GM12878 (cell line): Measurements from ENCODE around the gene SLC24A4. TPM values are rescaled to one million over a fixed set of nuclear protein-coding genes. Genes with fewer than 3 reads are reported as not detected.

Experiments used
- ATAC-seq: fragments of 200-7000 bp; cut with Tn5 transposase; 3 replicates; pipeline ENCODE4 v1.9.1; 2020; ENCODE audit warnings: mild to moderate bottlenecking, moderate library complexity
- BruUV-seq: library from RNA; stranded (reverse); fragments of 400-500 nt; replicated peaks from 2 replicates; lab custom pipeline; 2021; lab: Mats Ljungman, UMichigan
- CTCF ChIA-PET: fragments of 300-600 bp; sonication (Branson Sonifier 250); formaldehyde crosslinking; extraction: SDS; loops from one replicate; lab custom pipeline; 2021; ENCODE audit warnings: inconsistent platforms; lab: Yijun Ruan, JAX
- POLR2A ChIA-PET: fragments of 350-600 bp; formaldehyde crosslinking; extraction: SDS; loops from one replicate; lab custom pipeline; 2021; ENCODE audit warnings: inconsistent platforms; lab: Charles Lee
- RAD21 ChIA-PET: fragments of 300-600 bp; sonication (Branson Sonifier 250); formaldehyde crosslinking; loops from one replicate; lab custom pipeline; 2023; ENCODE audit warnings: antibody characterized with exemption; ENCODE audit not compliant: unreplicated experiment; lab: Charles Lee
- SMC1A ChIA-PET: fragments of 300-600 bp; sonication (Branson Sonifier 250); formaldehyde crosslinking; loops from one replicate; lab custom pipeline; 2023; ENCODE audit not compliant: unreplicated experiment, uncharacterized antibody; lab: Charles Lee
- DNase-seq: peaks from one replicate; pipeline ENCODE4 v3.0.0-alpha.2; 2011; ENCODE audit warnings: low read depth, low spot score
- FAIRE-seq: peaks from 3 replicates; lab custom pipeline; 2011; peaks lifted over from hg19 to GRCh38; lab: Jason Lieb, UNC
- H2AFZ ChIP-seq: 2 replicates; pipeline ENCODE4 v1.6.0; 2011; ENCODE audit warnings: low read depth, low read length, control low read depth; ENCODE audit not compliant: control insufficient read depth
- H3K27ac ChIP-seq: 2 replicates; pipeline ENCODE4 v1.5.1; 2011; ENCODE audit warnings: control low read depth; ENCODE audit not compliant: control insufficient read depth, insufficient read depth
- H3K27me3 ChIP-seq, 2 experiments: replicated peaks in 1 of 2; 2 replicates each; pipeline versions ENCODE4 v1.6.0 to v1.6.1; 2011; ENCODE audit warnings: low read length in 1 of 2; ENCODE audit not compliant: control insufficient read depth in 2 of 2, insufficient read depth in 2 of 2
- H3K36me3 ChIP-seq, 2 experiments: 2 replicates each; pipeline ENCODE4 v1.5.1; 2011; ENCODE audit warnings: low read length in 1 of 2; ENCODE audit not compliant: control insufficient read depth in 2 of 2, insufficient read depth in 2 of 2
- H3K4me1 ChIP-seq: 2 replicates; pipeline ENCODE4 v1.6.1; 2011; ENCODE audit warnings: mild to moderate bottlenecking, low read length, moderate library complexity, mixed read lengths; ENCODE audit not compliant: control insufficient read depth, insufficient read depth
- H3K4me2 ChIP-seq: 2 replicates; pipeline ENCODE4 v1.6.0; 2011; ENCODE audit warnings: control low read depth; ENCODE audit not compliant: control insufficient read depth, insufficient read depth
- H3K4me3 ChIP-seq: fragments of 200-600 bp; sonication (generic); 2 replicates; pipeline ENCODE4 v1.5.1; 2016
- H3K79me2 ChIP-seq: 2 replicates; pipeline ENCODE4 v1.6.0; 2011; ENCODE audit warnings: low read length; ENCODE audit not compliant: control insufficient read depth, insufficient read depth
- H3K9ac ChIP-seq: 2 replicates; pipeline ENCODE4 v1.8.0; 2011; ENCODE audit warnings: low read length, control low read depth, mixed read lengths; ENCODE audit not compliant: control insufficient read depth, insufficient read depth
- H3K9me3 ChIP-seq: replicated peaks from 3 replicates; pipeline ENCODE4 v1.5.1; 2011; ENCODE audit warnings: mild to moderate bottlenecking, low read length; ENCODE audit not compliant: control insufficient read depth, insufficient read depth
- H4K20me1 ChIP-seq: 2 replicates; pipeline ENCODE4 v1.6.0; 2011; ENCODE audit not compliant: control insufficient read depth, insufficient read depth
- BCL11A ChIP-seq: IDR thresholded peaks from 2 replicates; pipeline ENCODE4 v1.6.1; 2011; ENCODE audit warnings: low read depth, low read length
- GATAD2B ChIP-seq: fragments of 450-650 bp; conservative IDR thresholded peaks from 2 replicates; pipeline ENCODE4 v1.6.1; 2017; ENCODE audit warnings: low read depth, mild to moderate bottlenecking, moderate library complexity
- NFIC ChIP-seq: IDR thresholded peaks from 2 replicates; pipeline ENCODE4 v1.6.1; 2012; ENCODE audit warnings: low read depth, mild to moderate bottlenecking, inconsistent platforms, low read length, moderate library complexity
- PAX5 ChIP-seq: IDR thresholded peaks from 2 replicates; pipeline ENCODE4 v1.6.1; 2011; ENCODE audit warnings: low read depth, low read length, borderline replicate concordance
- SIX5 ChIP-seq: IDR thresholded peaks from 2 replicates; pipeline ENCODE4 v1.6.1; 2011; ENCODE audit warnings: mild to moderate bottlenecking, low read depth, low read length, moderate library complexity; ENCODE audit not compliant: severe bottlenecking
- STAT3 ChIP-seq: IDR thresholded peaks from 2 replicates; pipeline ENCODE4 v1.6.1; 2011; ENCODE audit warnings: low read depth, low read length, improper control_type of control experiment
- ZNF207 ChIP-seq: fragments of 450-650 bp; IDR thresholded peaks from 2 replicates; pipeline ENCODE4 v1.6.1; 2014; ENCODE audit warnings: antibody characterized with exemption, mild to moderate bottlenecking, borderline replicate concordance
- ZNF217 ChIP-seq: fragments of 450-650 bp; IDR thresholded peaks from 2 replicates; pipeline ENCODE4 v1.6.1; 2017; ENCODE audit warnings: antibody characterized with exemption, mild to moderate bottlenecking
- WGBS: methylation state at CpG from one replicate; pipeline ENCODE4 v1.1.6; 2016; ENCODE audit warnings: low lambda C conversion rate; ENCODE audit not compliant: insufficient replicate concordance, insufficient coverage; ENCODE audit errors: missing lambda C conversion rate; 5-methylcytosine and 5-hydroxymethylcytosine counted together
- in situ Hi-C: fragments of 300-500 bp; cut with MboI; formaldehyde crosslinking; loops from 9 replicates; pipeline ENCODE4 v1.14.3; 2018; ENCODE audit warnings: mixed read lengths
- intact Hi-C: fragments of 100-400 bp; cut with micrococcal nuclease; formaldehyde crosslinking; loops from one replicate; pipeline ENCODE4 v1.14.2; 2022; ENCODE audit not compliant: unreplicated experiment
- polyA plus RNA-seq, 11 experiments: library from polyadenylated mRNA; depleted of rRNA in 4 of 11; unstranded in 6 of 11; stranded (reverse) in 5 of 11; fragments of >200 nt; fragmentation: Nextera tagmentation in 4 of 11; fragmentation: Illumina TruSeq in 1 of 11; extraction: Ambion mirVana in 4 of 11; extraction: Trizol in 1 of 11; gene quantifications; 1 replicate in 1 of 11; 2 replicates in 10 of 11; pipeline versions ENCODE4 v1.2.1 to v1.2.3, GENCODE V29; 2011 to 2016; ENCODE audit warnings: inconsistent platforms in 2 of 11, missing spikeins in 2 of 11, low read depth in 1 of 11
- total RNA-seq, 4 experiments: library from RNA; depleted of rRNA in 3 of 4; stranded (reverse); fragments of >200 nt in 3 of 4; fragmentation: Illumina TruSeq in 1 of 4; extraction: Trizol in 1 of 4; gene quantifications; 2 replicates each; pipeline versions ENCODE4 v1.2.1 to v1.2.3, GENCODE V29; 2013 to 2021
- TF ChIP-seq, protein P1 (sequence below): fragments of 450-650 bp; IDR thresholded peaks from 2 replicates; pipeline ENCODE4 v1.6.1; 2017; ENCODE audit warnings: antibody characterized with exemption, mild to moderate bottlenecking, moderate library complexity
- TF ChIP-seq, protein P2 (sequence below): IDR thresholded peaks from 2 replicates; pipeline ENCODE4 v1.6.1; 2011; ENCODE audit warnings: low read depth, mild to moderate bottlenecking, low read length, moderate library complexity, borderline replicate concordance; ENCODE audit errors: extremely low read depth
- TF ChIP-seq, protein P3 (sequence below): IDR thresholded peaks from 2 replicates; pipeline ENCODE4 v1.6.1; 2012; ENCODE audit warnings: low read depth, low read length, improper control_type of control experiment
- TF ChIP-seq, protein P4 (sequence below): IDR thresholded peaks from 2 replicates; pipeline ENCODE4 v1.6.1; 2012; ENCODE audit warnings: mild to moderate bottlenecking, low read depth, low read length

SLC24A4 gene
- total and polyA plus RNA-seq, 10 of the 15 experiments (the other 5 are each of a cell fraction or from before 2014, with no cell fraction given): under 0.01 to 0.46 (median 0.04) TPM; not detected in 5

DNA sequence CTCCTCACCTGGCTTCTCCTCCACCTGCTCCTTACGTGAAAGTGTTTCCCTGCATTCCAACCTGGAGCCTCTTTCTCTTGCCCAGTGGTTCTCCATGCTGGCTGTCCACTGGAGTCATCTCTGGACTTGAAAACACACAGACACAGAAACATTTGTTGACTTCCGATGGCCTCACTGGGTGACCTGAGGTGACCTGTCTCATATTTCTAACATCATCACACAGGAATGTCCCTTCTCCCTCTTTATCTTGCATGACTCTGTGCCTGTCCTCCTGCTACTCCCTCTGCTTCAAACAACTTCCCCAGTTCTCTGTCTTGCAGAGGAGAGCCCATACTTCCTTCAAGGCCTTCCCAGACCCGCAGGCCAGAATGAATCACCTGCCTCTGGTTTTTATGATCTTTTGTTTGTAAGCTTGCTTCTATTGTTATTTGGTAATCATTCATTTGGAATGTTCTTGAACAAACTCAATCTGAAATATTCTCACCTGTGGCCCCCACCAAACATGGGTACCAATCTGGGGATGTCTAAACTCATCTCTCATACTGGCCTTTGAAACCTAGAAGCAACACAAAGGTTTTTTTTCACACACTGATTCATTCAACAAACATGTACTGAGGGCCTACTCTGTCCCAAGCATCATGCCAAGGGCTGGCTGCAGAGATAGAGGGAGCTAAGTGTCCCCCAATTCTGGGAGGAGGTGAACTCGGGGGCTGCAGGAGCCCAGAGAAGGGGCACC is 181.0 kb downstream of the SLC24A4 start (continued):
- TF ChIP-seq, protein P1, sequence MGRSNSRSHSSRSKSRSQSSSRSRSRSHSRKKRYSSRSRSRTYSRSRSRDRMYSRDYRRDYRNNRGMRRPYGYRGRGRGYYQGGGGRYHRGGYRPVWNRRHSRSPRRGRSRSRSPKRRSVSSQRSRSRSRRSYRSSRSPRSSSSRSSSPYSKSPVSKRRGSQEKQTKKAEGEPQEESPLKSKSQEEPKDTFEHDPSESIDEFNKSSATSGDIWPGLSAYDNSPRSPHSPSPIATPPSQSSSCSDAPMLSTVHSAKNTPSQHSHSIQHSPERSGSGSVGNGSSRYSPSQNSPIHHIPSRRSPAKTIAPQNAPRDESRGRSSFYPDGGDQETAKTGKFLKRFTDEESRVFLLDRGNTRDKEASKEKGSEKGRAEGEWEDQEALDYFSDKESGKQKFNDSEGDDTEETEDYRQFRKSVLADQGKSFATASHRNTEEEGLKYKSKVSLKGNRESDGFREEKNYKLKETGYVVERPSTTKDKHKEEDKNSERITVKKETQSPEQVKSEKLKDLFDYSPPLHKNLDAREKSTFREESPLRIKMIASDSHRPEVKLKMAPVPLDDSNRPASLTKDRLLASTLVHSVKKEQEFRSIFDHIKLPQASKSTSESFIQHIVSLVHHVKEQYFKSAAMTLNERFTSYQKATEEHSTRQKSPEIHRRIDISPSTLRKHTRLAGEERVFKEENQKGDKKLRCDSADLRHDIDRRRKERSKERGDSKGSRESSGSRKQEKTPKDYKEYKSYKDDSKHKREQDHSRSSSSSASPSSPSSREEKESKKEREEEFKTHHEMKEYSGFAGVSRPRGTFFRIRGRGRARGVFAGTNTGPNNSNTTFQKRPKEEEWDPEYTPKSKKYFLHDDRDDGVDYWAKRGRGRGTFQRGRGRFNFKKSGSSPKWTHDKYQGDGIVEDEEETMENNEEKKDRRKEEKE: no peak
- no peak for TF ChIP-seq ZNF217
- TF ChIP-seq, protein P2, sequence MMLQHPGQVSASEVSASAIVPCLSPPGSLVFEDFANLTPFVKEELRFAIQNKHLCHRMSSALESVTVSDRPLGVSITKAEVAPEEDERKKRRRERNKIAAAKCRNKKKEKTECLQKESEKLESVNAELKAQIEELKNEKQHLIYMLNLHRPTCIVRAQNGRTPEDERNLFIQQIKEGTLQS: no peak

DNA sequence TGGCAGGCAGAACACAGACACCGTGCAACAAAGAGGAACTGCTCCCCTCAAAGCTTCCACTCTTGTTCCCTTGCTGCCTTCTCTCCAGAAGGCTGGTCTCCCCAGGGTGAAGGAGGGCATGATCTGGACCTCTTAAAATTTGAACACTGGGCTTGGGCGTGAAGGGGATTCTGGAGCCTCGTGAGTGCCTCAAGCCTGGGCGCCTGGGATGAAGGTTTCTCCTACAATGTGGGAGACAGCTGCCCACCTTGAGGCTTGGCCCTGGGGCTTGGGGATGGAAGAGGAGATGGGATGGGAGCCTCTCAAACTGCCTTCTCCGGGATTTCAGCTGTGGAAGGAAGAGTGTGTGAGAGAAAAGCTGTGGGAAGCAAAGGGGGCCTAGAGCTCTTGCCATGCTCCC is 182.9 kb downstream of the SLC24A4 start:
- Histone ChIP-seq H3K27me3 (no peaks in the 10 kb centered on the region), H3K36me3 (no peaks in the 10 kb centered on the region), H3K27ac (no peak overlapping the region), H3K4me3 (no peak overlapping the region), H2AFZ (no peak overlapping the region), H3K9me3 (no peaks in the 10 kb centered on the region), H4K20me1 (no peaks in the 10 kb centered on the region), H3K79me2 (no peaks in the 10 kb centered on the region), H3K4me2 (no peak overlapping the region), H3K9ac (no peak overlapping the region), H3K4me1 (peaks cover 14% of the 10 kb centered on the region)
- ChIA-PET RAD21 (interaction anchor here (1.5 kb wide), 1 partner anchor 63 kb away, joined by 5 read pairs; no protein-coding TSS in a partner anchor), SMC1A (interaction anchor here (0.8 to 1.5 kb wide), 4 partner anchors 11 to 40 kb away, joined by 3 to 5 read pairs (median 4); no protein-coding TSS in a partner anchor), CTCF (interaction anchor here (1.0 kb wide), 2 partner anchors 104 to 177 kb away, joined by 3 read pairs; no protein-coding TSS in a partner anchor), POLR2A (no interaction called here)
- BruUV-seq: no TSS peak
- DNase-seq: no peak
- no peak for ATAC-seq
- intact Hi-C loops: no loop called here
- in situ Hi-C loops: no loop called here
- no peak for FAIRE-seq
- WGBS: 77% methylated on average over 5 of the region's 5 CpGs
- TF ChIP-seq GATAD2B: no peak
- TF ChIP-seq, protein P3, sequence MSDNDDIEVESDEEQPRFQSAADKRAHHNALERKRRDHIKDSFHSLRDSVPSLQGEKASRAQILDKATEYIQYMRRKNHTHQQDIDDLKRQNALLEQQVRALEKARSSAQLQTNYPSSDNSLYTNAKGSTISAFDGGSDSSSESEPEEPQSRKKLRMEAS: no peak
- no peak for TF ChIP-seq STAT3
- TF ChIP-seq SIX5: no peak
- TF ChIP-seq ZNF207: no peak
- TF ChIP-seq, protein P4, sequence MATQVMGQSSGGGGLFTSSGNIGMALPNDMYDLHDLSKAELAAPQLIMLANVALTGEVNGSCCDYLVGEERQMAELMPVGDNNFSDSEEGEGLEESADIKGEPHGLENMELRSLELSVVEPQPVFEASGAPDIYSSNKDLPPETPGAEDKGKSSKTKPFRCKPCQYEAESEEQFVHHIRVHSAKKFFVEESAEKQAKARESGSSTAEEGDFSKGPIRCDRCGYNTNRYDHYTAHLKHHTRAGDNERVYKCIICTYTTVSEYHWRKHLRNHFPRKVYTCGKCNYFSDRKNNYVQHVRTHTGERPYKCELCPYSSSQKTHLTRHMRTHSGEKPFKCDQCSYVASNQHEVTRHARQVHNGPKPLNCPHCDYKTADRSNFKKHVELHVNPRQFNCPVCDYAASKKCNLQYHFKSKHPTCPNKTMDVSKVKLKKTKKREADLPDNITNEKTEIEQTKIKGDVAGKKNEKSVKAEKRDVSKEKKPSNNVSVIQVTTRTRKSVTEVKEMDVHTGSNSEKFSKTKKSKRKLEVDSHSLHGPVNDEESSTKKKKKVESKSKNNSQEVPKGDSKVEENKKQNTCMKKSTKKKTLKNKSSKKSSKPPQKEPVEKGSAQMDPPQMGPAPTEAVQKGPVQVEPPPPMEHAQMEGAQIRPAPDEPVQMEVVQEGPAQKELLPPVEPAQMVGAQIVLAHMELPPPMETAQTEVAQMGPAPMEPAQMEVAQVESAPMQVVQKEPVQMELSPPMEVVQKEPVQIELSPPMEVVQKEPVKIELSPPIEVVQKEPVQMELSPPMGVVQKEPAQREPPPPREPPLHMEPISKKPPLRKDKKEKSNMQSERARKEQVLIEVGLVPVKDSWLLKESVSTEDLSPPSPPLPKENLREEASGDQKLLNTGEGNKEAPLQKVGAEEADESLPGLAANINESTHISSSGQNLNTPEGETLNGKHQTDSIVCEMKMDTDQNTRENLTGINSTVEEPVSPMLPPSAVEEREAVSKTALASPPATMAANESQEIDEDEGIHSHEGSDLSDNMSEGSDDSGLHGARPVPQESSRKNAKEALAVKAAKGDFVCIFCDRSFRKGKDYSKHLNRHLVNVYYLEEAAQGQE: no peak
- no peak for TF ChIP-seq NFIC
- TF ChIP-seq PAX5: no peak
- no peak for TF ChIP-seq BCL11A
